Neural progenitor cell (in vitro differentiated cells): ENCODE measurements around the gene PRPSAP1. TPM values are rescaled to one million over a fixed set of nuclear protein-coding genes. Genes with fewer than 3 reads are reported as not detected.
A peak's percentile ranks its signal among the peaks of the same experiment; 100 is the strongest.

ENCODE experiments used
- DNase-seq: peaks from one replicate; pipeline ENCODE4 v3.0.0-alpha.2; 2016; ENCODE audit warnings: low spot score
- H2AFZ ChIP-seq: fragments of 200-600 bp; sonication (generic); replicated peaks from 2 replicates; pipeline ENCODE4 v1.6.1; 2016; ENCODE audit warnings: antibody characterized with exemption
- H3F3A ChIP-seq: fragments of 200-600 bp; sonication (generic); 2 replicates; pipeline ENCODE4 v1.6.1; 2016; ENCODE audit warnings: antibody characterized with exemption, low read depth
- H3K27ac ChIP-seq: fragments of 200-600 bp; sonication (generic); 2 replicates; pipeline ENCODE4 v1.5.1; 2016; ENCODE audit warnings: mild to moderate bottlenecking
- H3K27me3 ChIP-seq: fragments of 200-600 bp; sonication (generic); 2 replicates; pipeline ENCODE4 v1.6.1; 2016; ENCODE audit warnings: mild to moderate bottlenecking, moderate library complexity
- H3K36me3 ChIP-seq: fragments of 200-600 bp; sonication (generic); 2 replicates; pipeline ENCODE4 v1.5.1; 2016
- H3K4me1 ChIP-seq: fragments of 200-600 bp; sonication (generic); 2 replicates; pipeline ENCODE4 v1.6.1; 2016; ENCODE audit warnings: mixed run types
- H3K4me2 ChIP-seq: fragments of 200-600 bp; sonication (generic); 2 replicates; pipeline ENCODE4 v1.6.1; 2016
- H3K4me3 ChIP-seq: fragments of 200-600 bp; sonication (generic); 2 replicates; pipeline ENCODE4 v1.5.1; 2016
- H3K79me2 ChIP-seq: fragments of 200-600 bp; sonication (generic); 2 replicates; pipeline ENCODE4 v1.6.1; 2016; ENCODE audit warnings: low read depth
- H3K9ac ChIP-seq: fragments of 200-600 bp; sonication (generic); 2 replicates; pipeline ENCODE4 v1.6.1; 2016
- H3K9me3 ChIP-seq: fragments of 200-600 bp; sonication (generic); 2 replicates; pipeline ENCODE4 v1.5.1; 2016; ENCODE audit warnings: low read depth
- H4K20me1 ChIP-seq: fragments of 200-600 bp; sonication (generic); 2 replicates; pipeline ENCODE4 v1.6.1; 2016; ENCODE audit warnings: low read depth
- H3K27ac Mint-ChIP-seq: 3 replicates; pipeline ENCODE4 v1.8.0; 2021; ENCODE audit warnings: mixed read lengths
- H3K27me3 Mint-ChIP-seq: 2 replicates; pipeline ENCODE4 v1.8.0; 2022; ENCODE audit warnings: low read depth, mild to moderate bottlenecking, inconsistent platforms, moderate library complexity, mixed read lengths; ENCODE audit not compliant: insufficient read depth
- H3K36me3 Mint-ChIP-seq: 3 replicates; pipeline ENCODE4 v1.8.0; 2021; ENCODE audit warnings: mixed read lengths
- H3K4me1 Mint-ChIP-seq: 3 replicates; pipeline ENCODE4 v1.8.0; 2021; ENCODE audit warnings: mixed read lengths
- H3K4me3 Mint-ChIP-seq: 3 replicates; pipeline ENCODE4 v1.8.0; 2021; ENCODE audit warnings: mild to moderate bottlenecking, moderate library complexity, mixed read lengths
- H3K9me3 Mint-ChIP-seq: 3 replicates; pipeline ENCODE4 v1.8.0; 2020; ENCODE audit warnings: mixed read lengths
- EZH2 ChIP-seq: fragments of 200-600 bp; sonication (generic); IDR thresholded peaks from 2 replicates; pipeline ENCODE4 v1.6.1; 2017; ENCODE audit warnings: antibody characterized with exemption, mild to moderate bottlenecking, moderate library complexity
- EZH2phosphoT487 ChIP-seq: fragments of 200-600 bp; sonication (generic); IDR thresholded peaks from 2 replicates; pipeline ENCODE4 v1.6.1; 2017; ENCODE audit warnings: antibody characterized with exemption
- total RNA-seq: library from RNA; depleted of rRNA; stranded (reverse); fragments of >200 nt; gene quantifications from 2 replicates; pipeline ENCODE4 v1.2.3, GENCODE V29; 2015; ENCODE audit warnings: low replicate concordance
- TF ChIP-seq, protein P1 (sequence below): fragments of 200-600 bp; sonication (generic); IDR thresholded peaks from 2 replicates; pipeline ENCODE4 v1.5.1; 2017; ENCODE audit warnings: antibody characterized with exemption, mild to moderate bottlenecking

PRPSAP1 gene
- total RNA-seq, 1 donor from 2014 or later: 89.7 TPM

- Histone ChIP-seq H3K27ac (no peak overlapping the region), H3K4me2 (no peak overlapping the region), H3K27me3 (no peaks in the 10 kb centered on the region), H3K4me1 (peaks cover 8% of the 10 kb centered on the region), H3K36me3 (no peaks in the 10 kb centered on the region), H3F3A (peaks cover 8% of the 10 kb centered on the region), H3K9me3 (no peaks in the 10 kb centered on the region), H3K79me2 (no peaks in the 10 kb centered on the region), H4K20me1 (no peaks in the 10 kb centered on the region), H3K9ac (no peak overlapping the region), H3K4me3 (no peak overlapping the region), H2AFZ (no peak overlapping the region)
- no peak for DNase-seq
- Mint-ChIP-seq H3K4me1 (peaks cover 53% of the 10 kb centered on the region), H3K27ac (peak overlapping the region; percentile 0), H3K27me3 (peaks cover 2% of the 10 kb centered on the region), H3K4me3 (peak overlapping the region; percentile 1), H3K36me3 (peaks cover 15% of the 10 kb centered on the region), H3K9me3 (no peaks in the 10 kb centered on the region)
- TF ChIP-seq, protein P1, sequence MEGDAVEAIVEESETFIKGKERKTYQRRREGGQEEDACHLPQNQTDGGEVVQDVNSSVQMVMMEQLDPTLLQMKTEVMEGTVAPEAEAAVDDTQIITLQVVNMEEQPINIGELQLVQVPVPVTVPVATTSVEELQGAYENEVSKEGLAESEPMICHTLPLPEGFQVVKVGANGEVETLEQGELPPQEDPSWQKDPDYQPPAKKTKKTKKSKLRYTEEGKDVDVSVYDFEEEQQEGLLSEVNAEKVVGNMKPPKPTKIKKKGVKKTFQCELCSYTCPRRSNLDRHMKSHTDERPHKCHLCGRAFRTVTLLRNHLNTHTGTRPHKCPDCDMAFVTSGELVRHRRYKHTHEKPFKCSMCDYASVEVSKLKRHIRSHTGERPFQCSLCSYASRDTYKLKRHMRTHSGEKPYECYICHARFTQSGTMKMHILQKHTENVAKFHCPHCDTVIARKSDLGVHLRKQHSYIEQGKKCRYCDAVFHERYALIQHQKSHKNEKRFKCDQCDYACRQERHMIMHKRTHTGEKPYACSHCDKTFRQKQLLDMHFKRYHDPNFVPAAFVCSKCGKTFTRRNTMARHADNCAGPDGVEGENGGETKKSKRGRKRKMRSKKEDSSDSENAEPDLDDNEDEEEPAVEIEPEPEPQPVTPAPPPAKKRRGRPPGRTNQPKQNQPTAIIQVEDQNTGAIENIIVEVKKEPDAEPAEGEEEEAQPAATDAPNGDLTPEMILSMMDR: peak; percentile 31
- TF ChIP-seq EZH2: no peak
Observed at GRCh38 chr17:76370261-76370993, 16.7 kb upstream of the PRPSAP1 start.

DNA sequence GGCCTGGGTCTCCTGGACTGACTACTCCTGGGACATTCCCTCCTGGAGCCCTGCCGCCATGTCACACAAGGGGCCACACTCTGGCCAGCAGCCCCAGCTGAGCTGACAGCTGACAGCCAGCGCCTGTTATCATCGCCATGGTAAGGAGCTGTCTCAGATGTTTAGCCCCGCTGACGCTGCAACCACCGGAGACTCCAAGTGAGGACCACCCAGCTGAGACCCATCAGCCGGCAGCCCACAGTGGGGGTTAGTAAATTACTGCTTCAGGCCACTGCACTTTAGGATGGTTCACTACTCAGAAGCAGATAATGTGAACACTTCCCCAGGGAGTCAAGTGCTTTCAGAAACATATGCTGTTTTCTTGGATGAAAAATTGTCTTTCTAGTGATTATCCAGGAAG is 16.1 kb upstream of the PRPSAP1 start:
- no peaks in the 10 kb centered on the region for H3K27me3 ChIP-seq
- Mint-ChIP-seq H3K4me3 (no peak overlapping the region), H3K36me3 (peaks cover 13% of the 10 kb centered on the region), H3K27ac (no peak overlapping the region), H3K9me3 (no peaks in the 10 kb centered on the region), H3K4me1 (peaks cover 51% of the 10 kb centered on the region), H3K27me3 (peaks cover 2% of the 10 kb centered on the region)
- peaks cover 8% of the 10 kb centered on the region for H3F3A ChIP-seq
- no peaks in the 10 kb centered on the region for H4K20me1 ChIP-seq
- no peaks in the 10 kb centered on the region for H3K79me2 ChIP-seq
- no peak overlapping the region for H3K27ac ChIP-seq
- no peaks in the 10 kb centered on the region for H3K36me3 ChIP-seq
- H3K4me3 ChIP-seq: no peak overlapping the region
- no peak for TF ChIP-seq EZH2phosphoT487
- TF ChIP-seq, protein P1: no peak
- TF ChIP-seq EZH2: no peak
- H3K9ac ChIP-seq: no peak overlapping the region
- H3K4me1 ChIP-seq: peaks cover 8% of the 10 kb centered on the region
- no peak overlapping the region for H2AFZ ChIP-seq
- no peak overlapping the region for H3K4me2 ChIP-seq
- no peak for DNase-seq
- no peaks in the 10 kb centered on the region for H3K9me3 ChIP-seq

DNA sequence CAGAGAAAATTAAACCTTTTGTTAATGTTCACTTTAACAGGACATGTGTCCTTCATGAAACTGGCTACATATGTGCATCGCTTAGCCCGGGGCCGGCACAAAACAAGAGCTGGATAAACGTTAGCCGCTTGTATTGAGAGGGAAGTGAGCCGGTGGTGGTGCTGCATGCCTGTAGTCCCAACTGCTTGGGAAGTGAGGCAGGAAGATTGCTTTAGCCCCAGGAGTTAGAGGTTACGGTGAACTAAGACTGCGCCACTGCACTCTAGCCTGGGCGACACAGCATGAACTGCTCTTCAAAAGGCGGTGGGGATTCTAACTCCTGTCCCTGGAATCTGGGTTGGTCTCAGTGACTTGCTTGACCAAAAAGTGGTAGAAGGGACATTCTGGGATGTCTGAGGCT is 15.7 kb upstream of the PRPSAP1 start:
- peaks cover 8% of the 10 kb centered on the region for H3F3A ChIP-seq
- H3K4me1 ChIP-seq: peaks cover 8% of the 10 kb centered on the region
- H3K36me3 ChIP-seq: no peaks in the 10 kb centered on the region
- no peak overlapping the region for H3K27ac ChIP-seq
- H3K4me3 ChIP-seq: no peak overlapping the region
- no peak overlapping the region for H3K9ac ChIP-seq
- peaks cover 2% of the 10 kb centered on the region for H3K27me3 Mint-ChIP-seq
- no peak for DNase-seq
- H3K4me3 Mint-ChIP-seq: no peak overlapping the region
- H3K9me3 Mint-ChIP-seq: no peaks in the 10 kb centered on the region
- TF ChIP-seq EZH2phosphoT487 (no peak), EZH2 (no peak)
- peak overlapping the region; percentile 79 for H3K27ac Mint-ChIP-seq
- no peak overlapping the region for H3K4me2 ChIP-seq
- peaks cover 17% of the 10 kb centered on the region for H3K36me3 Mint-ChIP-seq
- peaks cover 49% of the 10 kb centered on the region for H3K4me1 Mint-ChIP-seq
- H3K9me3 ChIP-seq: no peaks in the 10 kb centered on the region
- H3K27me3 ChIP-seq: no peaks in the 10 kb centered on the region
- H3K79me2 ChIP-seq: no peaks in the 10 kb centered on the region
- no peaks in the 10 kb centered on the region for H4K20me1 ChIP-seq
- no peak overlapping the region for H2AFZ ChIP-seq

DNA sequence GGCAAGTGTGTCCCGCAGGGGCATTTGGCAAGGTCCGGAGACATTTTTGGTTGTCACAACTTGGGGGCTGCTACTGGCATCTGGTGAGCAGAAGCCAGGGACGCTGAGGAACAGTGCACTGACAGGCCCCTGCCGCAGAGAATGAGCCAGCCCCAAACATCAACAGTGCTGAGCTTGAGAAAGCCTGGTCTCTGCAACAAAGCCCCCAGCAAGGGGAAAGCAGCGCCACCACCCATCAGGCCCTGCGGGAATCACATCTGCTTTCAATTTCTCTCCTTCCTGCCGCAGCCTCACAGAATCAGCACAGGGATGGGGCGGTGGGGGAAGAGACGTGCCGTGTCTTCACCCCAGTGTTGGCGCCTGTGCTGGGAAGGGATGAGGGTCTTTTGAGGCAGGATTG is 14.8 kb upstream of the PRPSAP1 start:
- Histone ChIP-seq H3K27me3 (no peaks in the 10 kb centered on the region), H3K4me1 (peaks cover 4% of the 10 kb centered on the region), H3K4me2 (no peak overlapping the region), H3K27ac (no peak overlapping the region), H3F3A (peaks cover 4% of the 10 kb centered on the region), H4K20me1 (no peaks in the 10 kb centered on the region), H3K9ac (no peak overlapping the region), H3K79me2 (no peaks in the 10 kb centered on the region), H3K36me3 (no peaks in the 10 kb centered on the region), H2AFZ (peak overlapping the region; percentile 39), H3K9me3 (no peaks in the 10 kb centered on the region), H3K4me3 (no peak overlapping the region)
- Mint-ChIP-seq H3K4me1 (peaks cover 43% of the 10 kb centered on the region), H3K4me3 (no peak overlapping the region), H3K27ac (no peak overlapping the region), H3K27me3 (peaks cover 2% of the 10 kb centered on the region), H3K36me3 (peaks cover 17% of the 10 kb centered on the region), H3K9me3 (no peaks in the 10 kb centered on the region)
- TF ChIP-seq, protein P1: no peak
- no peak for TF ChIP-seq EZH2
- no peak for TF ChIP-seq EZH2phosphoT487
- no peak for DNase-seq
